Stimulated activated CD4-positive, alpha-beta T cell treated with anti-CD3 and anti-CD28 coated beads, Interleukin-2, amount 100 ng/mL, for 48 hours (primary cell): ENCODE results near the gene TCERG1.

Experiments
- DNase-seq, 2 donors: peaks; one replicate each; pipeline ENCODE4 v3.0.0-alpha.2; 2020

Gene TCERG1

GRCh38 chr5:146458894-146459293 is 11.8 kb downstream of the TCERG1 start:
- no peak for DNase-seq

GRCh38 chr5:146461319-146461718 is 14.2 kb downstream of the TCERG1 start:
- no peak for DNase-seq

- DNase-seq: no peak
Measured at GRCh38 chr5:146463446-146463845, 16.3 kb downstream of the TCERG1 start.

- DNase-seq: no peak
Measured at GRCh38 chr5:146466521-146467349, 19.6 kb downstream of the TCERG1 start.

- DNase-seq: no peak
Measured at GRCh38 chr5:146467760-146468159, 20.6 kb downstream of the TCERG1 start.

- DNase-seq: no peak
Measured at GRCh38 chr5:146474065-146474464, 26.9 kb downstream of the TCERG1 start.

- no peak for DNase-seq
Measured at GRCh38 chr5:146475190-146475780, 28.2 kb downstream of the TCERG1 start.

- no peak for DNase-seq
Measured at GRCh38 chr5:146475906-146476305, 28.8 kb downstream of the TCERG1 start.

- DNase-seq: no peak
Measured at GRCh38 chr5:146482775-146483174, 35.6 kb downstream of the TCERG1 start.

- no peak for DNase-seq
Measured at GRCh38 chr5:146484714-146485391, 37.7 kb downstream of the TCERG1 start.

- DNase-seq: no peak
Measured at GRCh38 chr5:146490089-146490843, 43.1 kb downstream of the TCERG1 start.

- DNase-seq: no peak
Measured at GRCh38 chr5:146494656-146495055, 47.5 kb downstream of the TCERG1 start.

GRCh38 chr5:146499680-146500079 is 52.5 kb downstream of the TCERG1 start:
- no peak for DNase-seq

GRCh38 chr5:146507428-146507827 is 60.3 kb downstream of the TCERG1 start:
- no peak for DNase-seq

GRCh38 chr5:146510559-146511125 is 63.5 kb downstream of the TCERG1 start:
- DNase-seq: no peak

- DNase-seq: no peak
Measured at GRCh38 chr5:146513462-146513861, 66.3 kb downstream of the TCERG1 start.

- no peak for DNase-seq
Measured at GRCh38 chr5:146514575-146514974, 67.4 kb downstream of the TCERG1 start.

- no peak for DNase-seq
Measured at GRCh38 chr5:146515473-146516150, 68.5 kb downstream of the TCERG1 start.

GRCh38 chr5:146516151-146516475 is 69.0 kb downstream of the TCERG1 start, which contains the start of gene GPR151:
TSS of gene GPR151 (minus strand) at chr5:146516190. CDS start at chr5:146516113, 77 bp downstream.
- no peak for DNase-seq

GRCh38 chr5:146519554-146519953 is 72.4 kb downstream of the TCERG1 start:
- no peak for DNase-seq

- no peak for DNase-seq
Measured at GRCh38 chr5:146520731-146521130, 73.6 kb downstream of the TCERG1 start.

GRCh38 chr5:146521403-146522106 is 74.4 kb downstream of the TCERG1 start:
- no peak for DNase-seq
